HCT116 (cell line): ENCODE data around the gene ASS1.

Experiments used
- CTCF ChIP-seq, 3 experiments: fragments of 200-600 bp in 1 of 3; sonication (generic) in 1 of 3; IDR thresholded peaks in 2 of 3; conservative IDR thresholded peaks in 1 of 3; 2 replicates each; pipeline ENCODE4 v1.5.1; 2012 to 2017; ENCODE audit warnings: low read depth in 2 of 3, low read length in 2 of 3, antibody characterized with exemption in 1 of 3, borderline replicate concordance in 1 of 3, control low read depth in 1 of 3, mild to moderate bottlenecking in 1 of 3, mixed read lengths in 1 of 3, mixed run types in 1 of 3, moderate library complexity in 1 of 3; ENCODE audit not compliant: insufficient read depth in 1 of 3
- JUND ChIP-seq: IDR thresholded peaks from 2 replicates; pipeline ENCODE4 v1.6.1; 2012
- YY1 ChIP-seq: IDR thresholded peaks from 2 replicates; pipeline ENCODE4 v1.6.1; 2011; ENCODE audit warnings: low read length, low read depth, moderate library complexity, mild to moderate bottlenecking; ENCODE audit not compliant: insufficient replicate concordance; ENCODE audit errors: extremely low read depth
- ZNF274 ChIP-seq: fragments of 200-500 bp; sonication (Bioruptor generic); IDR thresholded peaks from 2 replicates; pipeline ENCODE4 v1.6.1; 2014; ENCODE audit warnings: mild to moderate bottlenecking, low read depth, low read length, inconsistent platforms

- TF ChIP-seq CTCF (IDR thresholded peaks at IDR 0.05 in 2 of 3, conservative IDR thresholded peaks at IDR 0.05 in 1 of 3; ENCODE audit: borderline replicate concordance in 1 of 3, insufficient read depth in 1 of 3, low read depth in 2 of 3, low read length in 2 of 3) (no peak), JUND (no peak), YY1 (no peak), ZNF274 (no peak)
Observed at GRCh38 chr9:130431536-130432303, 13.0 kb upstream of the ASS1 start.
